B cell (primary cell): ENCODE measurements around the gene FRMD3. TPM values are rescaled to one million over a fixed set of nuclear protein-coding genes. Genes with fewer than 3 reads are reported as not detected.

Experiments
- ATAC-seq: fragments of 200-7000 bp; cut with Tn5 transposase; one replicate; pipeline ENCODE4 v1.10.0; 2021; ENCODE audit warnings: low read depth, mild to moderate bottlenecking, moderate number of reproducible peaks, moderate library complexity
- CTCF ChIA-PET: fragments of 350-600 bp; sonication (Branson Sonifier 250); formaldehyde crosslinking; loops from one replicate; lab custom pipeline; 2021; ENCODE audit warnings: antibody characterized with exemption, inconsistent platforms; lab: Charles Lee
- POLR2A ChIA-PET: fragments of 350-600 bp; sonication (Branson Sonifier 250); formaldehyde crosslinking; loops from one replicate; lab custom pipeline; 2021; ENCODE audit warnings: antibody characterized with exemption; lab: Charles Lee
- DNase-seq: peaks from one replicate; pipeline ENCODE4 v3.0.0; 2013
- H2AFZ ChIP-seq: 2 replicates; pipeline ENCODE4 v1.6.1; 2012; ENCODE audit warnings: mild to moderate bottlenecking, low read depth, low read length; ENCODE audit not compliant: insufficient read depth, poor library complexity, severe bottlenecking
- H3K27ac ChIP-seq, 2 donors: 1 replicate in 1 of 2; 2 replicates in 1 of 2; pipeline ENCODE4 v1.5.1; 2012 to 2013; ENCODE audit warnings: low read length in 2 of 2, mild to moderate bottlenecking in 2 of 2, moderate library complexity in 1 of 2
- H3K27me3 ChIP-seq, 4 experiments: fragments of 200-600 bp in 1 of 4; sonication (generic) in 1 of 4; replicated peaks in 1 of 4; 1 replicate in 2 of 4; 2 replicates in 2 of 4; pipeline versions ENCODE4 v1.6.1 to v1.7.0; 2013 to 2016; ENCODE audit warnings: low read length in 3 of 4, mild to moderate bottlenecking in 2 of 4, mixed read lengths in 1 of 4, moderate library complexity in 1 of 4; ENCODE audit not compliant: insufficient read depth in 4 of 4, control insufficient read depth in 3 of 4; ENCODE audit errors: control extremely low read depth in 1 of 4
- H3K36me3 ChIP-seq, 2 experiments: replicated peaks in 1 of 2; 1 replicate in 1 of 2; 2 replicates in 1 of 2; pipeline versions ENCODE4 v1.6.1 to v1.7.1; 2013; ENCODE audit warnings: low read length in 1 of 2; ENCODE audit not compliant: insufficient read depth in 2 of 2, control insufficient read depth in 1 of 2; ENCODE audit errors: control extremely low read depth in 1 of 2, extremely low read depth in 1 of 2
- H3K4me1 ChIP-seq, 2 donors: fragments of 200-600 bp in 1 of 2; sonication (generic) in 1 of 2; 1 replicate in 1 of 2; 2 replicates in 1 of 2; pipeline versions ENCODE4 v1.5.1 to v1.6.1; 2013 to 2017; ENCODE audit warnings: low read length in 2 of 2; ENCODE audit not compliant: control insufficient read depth in 2 of 2, insufficient read depth in 2 of 2
- H3K4me2 ChIP-seq: replicated peaks from 2 replicates; pipeline ENCODE3; 2012; ENCODE audit warnings: mild to moderate bottlenecking, low read depth, low read length; ENCODE audit not compliant: poor library complexity, severe bottlenecking
- H3K4me3 ChIP-seq, 5 experiments: fragments of 200-600 bp in 1 of 5; sonication (generic) in 1 of 5; 1 replicate in 3 of 5; 2 replicates in 2 of 5; pipeline versions ENCODE4 v1.5.1 to v1.7.0; 2011 to 2016; ENCODE audit warnings: low read length in 4 of 5, mild to moderate bottlenecking in 4 of 5, low read depth in 2 of 5, control low read depth in 1 of 5, moderate library complexity in 1 of 5; ENCODE audit not compliant: insufficient read depth in 1 of 5; ENCODE audit errors: control extremely low read depth in 1 of 5, extremely low read depth in 1 of 5
- H3K79me2 ChIP-seq: fragments of 200-600 bp; sonication (generic); one replicate; pipeline ENCODE4 v1.6.0; 2016; ENCODE audit warnings: low read length; ENCODE audit not compliant: control insufficient read depth, insufficient read depth
- H3K9ac ChIP-seq: fragments of 200-600 bp; sonication (generic); 2 replicates; pipeline ENCODE4 v1.6.1; 2017; ENCODE audit warnings: mild to moderate bottlenecking, low read length, moderate library complexity
- H3K9me3 ChIP-seq, 3 donors: one replicate each; pipeline versions ENCODE4 v1.6.1 to v1.7.1; 2013; ENCODE audit warnings: low read length in 2 of 3; ENCODE audit not compliant: control insufficient read depth in 2 of 3, insufficient read depth in 1 of 3; ENCODE audit errors: control extremely low read depth in 1 of 3
- H4K20me1 ChIP-seq: 2 replicates; pipeline ENCODE4 v1.6.0; 2012; ENCODE audit warnings: mild to moderate bottlenecking, low read length; ENCODE audit not compliant: insufficient read depth, control insufficient read depth, poor library complexity, severe bottlenecking
- H3K27ac Mint-ChIP-seq: one replicate; pipeline ENCODE4 v1.8.0; 2021; ENCODE audit warnings: mixed read lengths
- H3K27me3 Mint-ChIP-seq: one replicate; pipeline ENCODE4 v1.8.0; 2021; ENCODE audit warnings: mixed read lengths
- H3K4me1 Mint-ChIP-seq: one replicate; pipeline ENCODE4 v1.8.0; 2021; ENCODE audit warnings: mixed read lengths
- H3K4me3 Mint-ChIP-seq: one replicate; pipeline ENCODE4 v1.8.0; 2021; ENCODE audit warnings: mixed read lengths
- H3K9me3 Mint-ChIP-seq: one replicate; pipeline ENCODE4 v1.8.0; 2022; ENCODE audit warnings: mixed read lengths; ENCODE audit not compliant: insufficient read depth
- CTCF ChIP-seq: fragments of 200-600 bp; IDR thresholded peaks from one replicate; pipeline ENCODE4 v1.8.0; 2022; ENCODE audit warnings: antibody characterized with exemption, mild to moderate bottlenecking
- EZH2 ChIP-seq: IDR thresholded peaks from 2 replicates; pipeline ENCODE4 v1.6.1; 2012; ENCODE audit warnings: borderline replicate concordance, low read depth, mild to moderate bottlenecking, moderate library complexity, low read length; ENCODE audit not compliant: insufficient read depth, poor library complexity, severe bottlenecking
- WGBS: methylation state at CpG from one replicate; pipeline ENCODE4 v1.1.5; 2013; ENCODE audit warnings: missing lambda C conversion rate; ENCODE audit not compliant: insufficient coverage; 5-methylcytosine and 5-hydroxymethylcytosine counted together
- intact Hi-C: fragments of 100-400 bp; cut with micrococcal nuclease; formaldehyde crosslinking; loops from one replicate; pipeline ENCODE4 v1.10.0; 2022
- polyA plus RNA-seq: library from polyadenylated mRNA; depleted of rRNA; stranded (reverse); fragments of >200 nt; gene quantifications from 2 replicates; pipeline ENCODE4 v1.2.3, GENCODE V29; 2012
- total RNA-seq, 2 donors: library from RNA; stranded (reverse); fragments of 120-200 nt in 1 of 2; gene quantifications; 1 replicate in 1 of 2; 2 replicates in 1 of 2; pipeline versions ENCODE4 v1.2.3 to v1.2.4, GENCODE V29; 2013 to 2022

FRMD3 gene
- total and polyA plus RNA-seq, 2 donors (not counting 1 experiment from before 2014, with no cell fraction given): 0.37 to 0.49 TPM

GRCh38 chr9:83454076-83454475, 84.1 kb downstream of the FRMD3 start:
- Histone ChIP-seq H4K20me1 (no peaks in the 10 kb centered on the region), H3K79me2 (no peaks in the 10 kb centered on the region), H2AFZ (no peak overlapping the region), H3K9ac (no peak overlapping the region), H3K27ac (no peak overlapping the region), H3K4me3 (no peak overlapping the region), H3K27me3 (no peaks in the 10 kb centered on the region), H3K36me3 (no peaks in the 10 kb centered on the region), H3K4me1 (no peaks in the 10 kb centered on the region), H3K4me2 (no peak overlapping the region), H3K9me3 (no peaks in the 10 kb centered on the region)
- no peaks in the 10 kb centered on the region for H3K4me1 Mint-ChIP-seq
- H3K27me3 Mint-ChIP-seq: no peaks in the 10 kb centered on the region
- H3K4me3 Mint-ChIP-seq: no peak overlapping the region
- CTCF ChIA-PET: no interaction called here
- POLR2A ChIA-PET: no interaction called here
- no peaks in the 10 kb centered on the region for H3K9me3 Mint-ChIP-seq
- H3K27ac Mint-ChIP-seq: no peak overlapping the region
- intact Hi-C loops: no loop called here
- no peak for DNase-seq
- no peak for TF ChIP-seq CTCF
- no peak for TF ChIP-seq EZH2
- no peak for ATAC-seq

- Histone ChIP-seq H3K9me3 (peaks cover 0 to 7% (median 0%) of the 10 kb centered on the region in 3 donors), H3K27ac (no peak overlapping the region), H3K4me1 (no peaks in the 10 kb centered on the region), H3K4me3 (no peak overlapping the region), H3K79me2 (no peaks in the 10 kb centered on the region), H3K36me3 (no peaks in the 10 kb centered on the region), H3K9ac (no peak overlapping the region), H2AFZ (no peak overlapping the region), H4K20me1 (no peaks in the 10 kb centered on the region), H3K27me3 (no peaks in the 10 kb centered on the region), H3K4me2 (no peak overlapping the region)
- Mint-ChIP-seq H3K27me3 (no peaks in the 10 kb centered on the region), H3K4me1 (no peaks in the 10 kb centered on the region), H3K9me3 (no peaks in the 10 kb centered on the region), H3K4me3 (no peak overlapping the region), H3K27ac (no peak overlapping the region)
- ATAC-seq (no peak), DNase-seq (no peak)
- TF ChIP-seq EZH2 (no peak), CTCF (no peak)
- POLR2A ChIA-PET: no interaction called here
- intact Hi-C loops: no loop called here
- CTCF ChIA-PET: no interaction called here
- WGBS: 88% methylated on average over 3 of the region's 4 CpGs
These were observed 86.9 kb downstream of the FRMD3 start for GRCh38 chr9:83451308-83451707.
